ENCODE measurements around the gene WTAP.
A peak's percentile ranks its signal among the peaks of the same experiment; 100 is the strongest.

The WTAP gene

DNA sequence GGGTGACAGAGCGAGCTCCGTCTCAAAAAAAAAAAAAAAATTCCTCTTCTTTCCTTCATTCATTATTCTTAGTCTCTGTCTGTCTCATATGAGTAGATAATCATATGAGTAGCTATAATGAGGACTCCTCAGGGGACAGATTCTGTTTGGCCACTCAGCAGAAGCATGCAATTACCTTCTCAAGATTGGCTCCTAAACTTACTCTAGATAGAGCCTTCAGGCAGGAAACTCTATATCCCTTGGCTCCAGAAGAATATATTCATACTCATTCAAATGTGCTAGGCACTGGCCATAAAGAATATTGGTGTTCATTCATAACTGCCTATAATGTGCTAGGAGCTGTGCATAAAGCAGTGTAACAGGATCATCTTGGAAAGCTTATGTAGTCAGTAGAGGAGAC, 32.3 kb downstream of the WTAP start:
- Mint-ChIP-seq H3K27ac (peak overlapping the region; percentile 22), H3K4me1 (ENCODE audit: low read depth) (peaks cover 33% of the 10 kb centered on the region), H3K9me3 (no peaks in the 10 kb centered on the region), H3K36me3 (ENCODE audit: low read depth) (peaks cover 50% of the 10 kb centered on the region), H3K4me3 (peak overlapping the region; percentile 1), H3K27me3 (no peaks in the 10 kb centered on the region)

DNA sequence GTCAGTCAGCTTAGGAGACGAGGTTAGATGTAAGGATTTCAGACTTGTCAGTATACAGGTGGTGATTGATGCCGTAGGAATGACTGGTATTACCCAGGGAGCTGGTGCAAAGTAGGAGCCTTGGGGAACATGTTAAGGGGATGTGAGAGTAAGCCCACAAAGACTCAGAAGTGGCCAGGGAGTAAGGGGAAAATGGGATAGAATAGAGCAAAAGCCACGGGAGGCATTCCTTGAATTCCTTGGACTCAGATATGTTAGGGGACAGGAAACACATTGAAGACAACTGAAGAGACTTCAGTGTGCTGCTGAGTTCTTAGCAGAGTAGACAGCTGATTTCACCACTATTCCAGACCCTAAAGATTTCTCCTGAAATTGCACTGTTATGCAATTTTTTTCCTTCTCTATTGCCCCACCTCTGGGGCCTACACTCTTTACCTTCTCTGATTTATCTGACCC, 33.3 kb downstream of the WTAP start:
- Mint-ChIP-seq H3K36me3 (ENCODE audit: low read depth) (peaks cover 46% of the 10 kb centered on the region), H3K27ac (peak overlapping the region; percentile 91), H3K27me3 (no peaks in the 10 kb centered on the region), H3K4me1 (ENCODE audit: low read depth) (peaks cover 29% of the 10 kb centered on the region), H3K9me3 (no peaks in the 10 kb centered on the region), H3K4me3 (peak overlapping the region; percentile 92)

DNA sequence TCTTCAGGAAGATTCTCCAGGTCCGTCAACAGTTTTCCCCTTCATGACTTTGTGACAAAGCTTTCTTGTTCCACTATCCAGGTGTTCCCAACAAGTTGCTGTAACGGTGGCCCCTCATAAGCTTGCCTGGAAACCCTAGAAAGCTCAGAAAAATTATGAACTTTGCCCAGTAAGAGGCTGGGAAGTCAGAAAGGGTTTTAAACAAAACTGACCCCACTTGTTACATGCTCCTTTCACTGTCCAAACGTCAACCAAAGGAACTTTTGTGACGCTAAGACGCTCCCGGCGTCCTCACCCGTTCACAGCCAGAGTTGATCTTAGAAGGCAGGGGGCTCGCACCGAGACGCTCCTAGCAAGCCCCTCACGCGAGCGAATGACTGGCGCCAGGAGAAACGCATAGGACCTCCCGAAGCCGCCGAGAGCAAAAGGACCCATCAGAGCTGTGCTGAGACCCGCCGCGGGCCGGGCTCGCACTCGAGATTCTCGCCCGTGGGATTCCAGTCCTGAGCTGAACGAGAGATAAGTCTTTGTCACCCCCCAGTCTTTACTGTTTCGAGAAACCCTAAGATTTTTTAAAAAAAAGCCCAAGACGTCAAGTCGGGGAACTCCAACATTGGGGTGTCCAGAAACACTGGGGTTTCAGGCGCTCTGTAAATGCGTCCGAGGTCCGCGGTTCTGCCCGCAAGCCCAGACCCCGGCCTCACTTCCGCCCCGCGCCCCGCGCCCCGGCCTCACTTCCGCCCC, 34.0 kb downstream of the WTAP start:
- H3K36me3 Mint-ChIP-seq (ENCODE audit: low read depth), result peaks cover 42% of the 10 kb centered on the region
- H3K4me3 Mint-ChIP-seq, result peak overlapping the region; percentile 92
- peak overlapping the region; percentile 91 for H3K27ac Mint-ChIP-seq
- H3K4me1 Mint-ChIP-seq (ENCODE audit: low read depth), result peaks cover 29% of the 10 kb centered on the region
- no peaks in the 10 kb centered on the region for H3K27me3 Mint-ChIP-seq
- no peaks in the 10 kb centered on the region for H3K9me3 Mint-ChIP-seq

DNA sequence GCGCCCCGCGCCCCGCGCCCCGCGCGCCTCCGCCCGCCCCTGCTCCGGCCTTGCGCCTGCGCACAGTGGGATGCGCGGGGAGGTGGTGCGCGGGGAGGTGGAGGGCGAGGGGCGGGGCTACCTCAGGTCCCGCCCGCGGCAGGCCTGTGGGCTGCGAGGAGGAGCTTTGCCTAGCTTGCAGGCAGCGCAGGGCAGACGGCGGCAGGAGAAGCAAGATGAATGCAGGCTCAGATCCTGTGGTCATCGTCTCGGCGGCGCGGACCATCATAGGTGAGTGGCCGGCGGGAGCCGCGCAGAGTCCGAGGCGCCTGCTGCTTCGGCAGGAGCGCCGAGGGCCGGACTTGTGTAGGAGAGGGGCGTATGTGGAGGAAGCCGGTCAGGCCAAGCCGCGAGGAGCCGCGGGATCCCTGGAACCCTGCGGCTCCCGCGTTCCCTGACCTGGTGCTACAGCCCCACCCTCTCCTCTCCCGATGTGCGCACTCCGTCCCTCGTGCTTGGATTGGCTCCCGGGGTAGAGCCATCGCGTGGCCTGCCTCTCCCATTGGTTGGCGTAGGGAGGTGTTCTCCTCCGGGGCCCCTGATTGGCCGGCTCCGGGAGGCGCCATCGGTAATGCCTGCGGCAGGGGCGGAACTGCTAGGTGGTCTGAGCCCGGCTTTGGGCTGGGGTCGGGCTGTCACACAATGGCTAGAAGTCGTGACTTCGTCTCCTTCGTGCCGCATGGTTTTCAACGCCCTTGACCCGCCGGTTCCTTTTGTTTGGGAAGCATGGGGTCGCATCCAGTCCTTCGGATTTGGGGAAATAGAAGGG, 34.8 kb downstream of the WTAP start, which contains the start of gene ACAT2:
ACAT2 (plus strand) TSS at position 173 of the 808 bp plus-strand sequence; CDS start at position 216, 43 bp downstream.
- H3K4me3 Mint-ChIP-seq, result peak within 1 kb of the TSS; percentile 92
- no peaks in the 10 kb centered on the region for H3K27me3 Mint-ChIP-seq
- peaks cover 43% of the 10 kb centered on the region for H3K36me3 Mint-ChIP-seq (ENCODE audit: low read depth)
- peaks cover 37% of the 10 kb centered on the region for H3K4me1 Mint-ChIP-seq (ENCODE audit: low read depth)
- H3K27ac Mint-ChIP-seq, result peak within 1 kb of the TSS; percentile 91
- H3K9me3 Mint-ChIP-seq, result no peaks in the 10 kb centered on the region

DNA sequence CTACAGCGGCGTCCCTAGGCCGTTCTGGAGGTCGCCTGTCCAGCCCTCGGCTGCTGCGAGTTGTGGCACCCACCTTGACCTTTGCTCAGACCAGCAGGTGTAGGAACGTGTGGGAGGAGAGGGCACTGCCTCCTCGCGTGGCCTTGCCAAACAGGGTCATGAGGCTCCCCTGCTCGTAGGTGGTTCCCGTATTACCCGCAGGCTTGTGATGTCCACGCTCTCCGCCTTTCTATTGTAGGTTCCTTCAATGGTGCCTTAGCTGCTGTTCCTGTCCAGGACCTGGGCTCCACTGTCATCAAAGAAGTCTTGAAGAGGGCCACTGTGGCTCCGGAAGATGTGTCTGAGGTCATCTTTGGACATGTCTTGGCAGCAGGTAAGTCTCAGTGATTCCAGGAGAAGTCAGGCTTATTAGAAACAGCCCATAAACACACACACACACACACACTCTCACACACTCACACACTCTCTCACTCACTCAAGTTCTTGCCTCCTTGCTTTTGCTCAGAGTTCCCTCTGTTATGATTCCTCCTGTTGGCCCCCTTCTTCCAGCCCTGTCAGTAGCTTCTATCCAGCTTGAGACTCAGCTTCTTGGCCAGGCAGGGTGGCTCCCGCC, 35.5 kb downstream of the WTAP start:
- H3K36me3 Mint-ChIP-seq (ENCODE audit: low read depth), result peaks cover 42% of the 10 kb centered on the region
- H3K27ac Mint-ChIP-seq, result peak overlapping the region; percentile 74
- H3K4me1 Mint-ChIP-seq (ENCODE audit: low read depth), result peaks cover 37% of the 10 kb centered on the region
- no peaks in the 10 kb centered on the region for H3K27me3 Mint-ChIP-seq
- peak overlapping the region; percentile 92 for H3K4me3 Mint-ChIP-seq
- no peaks in the 10 kb centered on the region for H3K9me3 Mint-ChIP-seq

DNA sequence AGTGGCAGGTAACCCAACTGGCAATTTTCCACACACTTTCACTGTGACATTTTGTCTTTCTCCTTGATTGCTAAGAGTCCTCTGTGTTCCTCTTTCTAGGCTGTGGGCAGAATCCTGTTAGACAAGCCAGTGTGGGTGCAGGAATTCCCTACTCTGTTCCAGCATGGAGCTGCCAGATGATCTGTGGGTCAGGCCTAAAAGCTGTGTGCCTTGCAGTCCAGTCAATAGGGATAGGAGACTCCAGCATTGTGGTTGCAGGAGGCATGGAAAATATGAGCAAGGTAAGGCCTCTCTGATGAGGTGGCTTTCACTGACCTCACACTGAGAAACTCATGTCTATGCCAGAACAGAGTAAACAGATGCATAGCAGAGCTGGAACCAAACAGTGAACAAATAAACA, 39.6 kb downstream of the WTAP start:
- Mint-ChIP-seq H3K4me1 (ENCODE audit: low read depth) (peaks cover 18% of the 10 kb centered on the region), H3K27me3 (no peaks in the 10 kb centered on the region), H3K9me3 (no peaks in the 10 kb centered on the region), H3K4me3 (no peak overlapping the region), H3K27ac (peak overlapping the region; percentile 45), H3K36me3 (ENCODE audit: low read depth) (peaks cover 65% of the 10 kb centered on the region)

DNA sequence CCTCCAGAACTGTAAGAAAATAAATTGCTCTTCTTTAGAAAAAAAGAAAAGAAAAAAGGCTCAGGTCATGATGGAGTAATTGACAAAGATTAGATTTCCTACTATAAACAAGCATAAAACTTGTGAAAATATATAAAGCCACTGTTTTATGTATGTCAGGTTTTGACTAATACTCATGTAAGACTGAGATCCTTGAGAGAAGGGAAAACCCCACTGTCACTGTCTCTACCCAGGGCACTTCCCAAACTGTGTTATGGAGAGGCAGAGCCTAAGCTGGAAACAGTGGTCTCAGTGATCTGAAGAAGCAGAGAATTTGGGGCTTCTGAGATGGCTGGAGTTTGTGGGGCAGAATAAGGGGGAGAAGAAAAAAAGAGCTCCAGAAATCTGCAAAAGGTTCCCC, 42.2 kb downstream of the WTAP start:
- Mint-ChIP-seq H3K27ac (no peak overlapping the region), H3K4me3 (no peak overlapping the region), H3K27me3 (no peaks in the 10 kb centered on the region), H3K4me1 (ENCODE audit: low read depth) (peaks cover 11% of the 10 kb centered on the region), H3K9me3 (no peaks in the 10 kb centered on the region), H3K36me3 (ENCODE audit: low read depth) (peaks cover 71% of the 10 kb centered on the region)

DNA sequence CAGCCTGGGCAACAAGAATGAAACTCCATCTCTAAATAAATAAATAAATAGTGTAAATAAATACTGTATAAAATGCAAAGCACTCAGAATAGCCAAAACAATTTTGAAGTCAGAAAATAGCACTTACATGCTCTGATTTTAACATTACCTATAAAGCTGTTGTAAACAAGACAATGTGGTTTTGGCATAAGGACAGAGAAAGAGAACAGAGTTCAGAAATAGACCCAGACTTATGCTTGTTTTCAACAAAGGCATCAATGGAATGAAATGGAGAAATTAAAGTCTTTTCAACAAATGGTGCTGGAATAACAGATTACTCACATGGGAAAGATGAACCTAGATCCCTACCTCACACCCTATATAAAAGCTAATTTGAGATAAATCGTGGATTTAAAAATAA, 44.9 kb downstream of the WTAP start:
- Mint-ChIP-seq H3K27ac (no peak overlapping the region), H3K27me3 (no peaks in the 10 kb centered on the region), H3K36me3 (ENCODE audit: low read depth) (peaks cover 72% of the 10 kb centered on the region), H3K9me3 (no peaks in the 10 kb centered on the region), H3K4me3 (no peak overlapping the region), H3K4me1 (ENCODE audit: low read depth) (peaks cover 2% of the 10 kb centered on the region)

DNA sequence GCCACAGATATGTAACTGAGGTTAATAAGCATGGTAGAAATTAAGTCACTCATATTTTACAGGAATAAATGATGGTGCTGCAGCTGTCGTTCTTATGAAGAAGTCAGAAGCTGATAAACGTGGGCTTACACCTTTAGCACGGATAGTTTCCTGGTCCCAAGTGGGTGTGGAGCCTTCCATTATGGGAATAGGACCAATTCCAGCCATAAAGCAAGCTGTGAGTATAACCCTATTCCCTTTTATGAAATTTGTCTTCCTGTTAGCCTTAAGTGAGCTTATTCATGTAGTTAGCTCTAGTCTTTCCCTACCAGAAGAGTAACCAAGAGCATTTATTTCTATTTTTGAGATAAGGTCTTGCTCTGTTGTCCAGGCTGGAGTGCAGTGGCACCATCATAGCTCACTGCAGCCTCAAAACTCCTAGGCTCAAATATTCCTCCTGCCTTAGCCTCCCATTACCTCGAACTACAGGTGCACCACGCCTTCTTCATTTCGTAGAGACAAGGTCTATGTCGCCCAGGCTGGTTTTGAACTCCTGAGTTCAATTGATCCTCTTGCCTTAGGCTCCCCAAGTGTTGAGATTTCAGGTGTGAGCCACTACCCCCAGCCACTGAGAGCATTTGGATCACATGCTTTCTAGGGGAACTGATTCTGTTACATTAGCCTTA, 50.1 kb downstream of the WTAP start:
- H3K27ac Mint-ChIP-seq, result peak overlapping the region; percentile 53
- H3K9me3 Mint-ChIP-seq, result no peaks in the 10 kb centered on the region

DNA sequence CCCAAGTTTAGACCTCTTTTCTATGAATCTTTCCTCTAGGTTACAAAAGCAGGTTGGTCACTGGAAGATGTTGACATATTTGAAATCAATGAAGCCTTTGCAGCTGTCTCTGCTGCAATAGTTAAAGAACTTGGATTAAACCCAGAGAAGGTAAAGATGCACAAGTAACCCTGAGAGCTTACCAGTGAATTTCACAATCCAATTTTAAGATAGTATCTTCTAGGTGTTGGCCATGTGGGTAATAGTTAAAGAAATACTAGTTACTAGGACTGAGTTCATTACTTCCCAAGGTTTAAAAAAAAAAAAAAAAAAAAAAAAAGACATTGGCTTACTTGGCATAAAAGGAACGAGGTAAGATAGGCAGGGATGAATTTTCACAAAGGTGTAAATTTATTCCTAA, 50.8 kb downstream of the WTAP start:
- Mint-ChIP-seq H3K4me1 (ENCODE audit: low read depth) (peaks cover 14% of the 10 kb centered on the region), H3K4me3 (no peak overlapping the region), H3K9me3 (no peaks in the 10 kb centered on the region), H3K27me3 (no peaks in the 10 kb centered on the region), H3K36me3 (ENCODE audit: low read depth) (peaks cover 77% of the 10 kb centered on the region), H3K27ac (no peak overlapping the region)

More for the DNA sequence above, 50.1 kb downstream of the WTAP start:
- Mint-ChIP-seq H3K27me3 (no peaks in the 10 kb centered on the region), H3K4me1 (ENCODE audit: low read depth) (peaks cover 6% of the 10 kb centered on the region), H3K4me3 (no peak overlapping the region), H3K36me3 (ENCODE audit: low read depth) (peaks cover 71% of the 10 kb centered on the region)

DNA sequence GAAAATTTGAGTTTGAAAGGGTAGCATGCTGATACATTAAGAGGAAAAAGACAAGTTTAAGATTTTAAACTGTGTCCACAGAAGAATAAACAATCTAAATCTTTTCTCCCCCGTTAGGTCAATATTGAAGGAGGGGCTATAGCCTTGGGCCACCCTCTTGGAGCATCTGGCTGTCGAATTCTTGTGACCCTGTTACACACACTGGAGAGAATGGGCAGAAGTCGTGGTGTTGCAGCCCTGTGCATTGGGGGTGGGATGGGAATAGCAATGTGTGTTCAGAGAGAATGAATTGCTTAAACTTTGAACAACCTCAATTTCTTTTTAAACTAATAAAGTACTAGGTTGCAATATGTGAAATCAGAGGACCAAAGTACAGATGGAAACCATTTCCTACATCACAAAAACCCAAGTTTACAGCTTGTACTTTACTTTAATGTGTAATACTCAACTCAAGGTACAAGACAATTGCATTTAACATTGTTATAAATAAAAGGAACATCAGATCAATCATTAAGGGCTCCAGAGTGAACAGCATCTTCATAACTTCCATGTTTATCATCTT, 51.3 kb downstream of the WTAP start:
- Mint-ChIP-seq H3K27me3 (no peaks in the 10 kb centered on the region), H3K4me1 (ENCODE audit: low read depth) (peaks cover 19% of the 10 kb centered on the region), H3K36me3 (ENCODE audit: low read depth) (peaks cover 79% of the 10 kb centered on the region), H3K4me3 (no peak overlapping the region), H3K9me3 (no peaks in the 10 kb centered on the region), H3K27ac (no peak overlapping the region)

DNA sequence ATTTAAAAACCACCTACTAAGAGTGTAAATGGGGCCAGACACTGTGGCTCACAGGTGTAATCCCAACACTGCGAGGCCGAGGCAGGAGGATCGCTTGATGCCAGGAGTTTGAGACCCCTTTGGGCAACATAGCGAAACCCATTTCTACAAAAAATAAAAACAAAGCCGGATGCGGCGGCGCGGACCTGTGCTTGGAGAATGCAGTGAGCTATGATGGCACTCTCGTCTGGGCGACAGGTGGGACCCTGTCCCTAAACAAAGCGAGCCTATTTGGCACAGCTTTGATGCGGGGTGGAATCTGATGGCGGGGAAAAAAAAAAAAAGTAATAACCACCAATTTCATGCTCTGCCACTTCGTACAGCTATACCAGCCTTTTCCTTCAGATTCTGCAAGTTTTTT, 61.0 kb downstream of the WTAP start:
- Mint-ChIP-seq H3K27ac (peak overlapping the region; percentile 91), H3K4me3 (peak overlapping the region; percentile 96), H3K4me1 (ENCODE audit: low read depth) (peaks cover 74% of the 10 kb centered on the region), H3K27me3 (no peaks in the 10 kb centered on the region), H3K36me3 (ENCODE audit: low read depth) (peaks cover 77% of the 10 kb centered on the region), H3K9me3 (no peaks in the 10 kb centered on the region)

DNA sequence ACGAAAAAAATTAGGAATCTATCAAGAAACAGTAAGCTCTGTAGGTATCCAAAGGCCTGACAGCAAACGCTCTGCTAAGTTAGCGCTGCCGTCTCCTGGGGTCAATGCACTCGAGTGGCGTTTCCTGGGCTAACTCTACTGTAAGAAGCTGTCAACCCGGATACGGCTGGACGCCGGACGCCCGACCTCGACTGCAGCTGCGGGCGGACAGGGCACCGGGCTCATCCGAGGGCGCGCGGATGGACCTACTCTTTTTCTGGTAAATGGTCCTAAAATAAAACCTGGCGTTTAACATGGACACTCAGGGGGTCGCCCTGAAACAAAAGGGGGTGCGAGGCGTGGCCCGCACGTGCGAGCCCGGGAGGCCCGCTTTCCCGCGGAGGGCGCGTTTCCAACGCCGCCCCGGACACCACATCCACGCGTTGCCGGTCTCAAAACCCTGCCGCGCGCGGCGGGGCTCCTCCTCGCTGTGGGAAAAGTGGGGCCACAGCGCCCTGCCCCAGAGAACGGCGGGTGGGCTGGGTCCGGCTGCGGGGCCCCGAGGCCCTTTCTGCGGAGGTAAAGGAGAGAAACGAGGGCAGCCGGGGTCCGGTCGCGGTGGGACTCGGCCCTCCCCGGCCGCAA, 61.6 kb downstream of the WTAP start:
- Mint-ChIP-seq H3K4me3 (peak overlapping the region; percentile 96), H3K27ac (peak overlapping the region; percentile 91), H3K36me3 (ENCODE audit: low read depth) (peaks cover 77% of the 10 kb centered on the region), H3K4me1 (ENCODE audit: low read depth) (peaks cover 74% of the 10 kb centered on the region), H3K9me3 (no peaks in the 10 kb centered on the region), H3K27me3 (no peaks in the 10 kb centered on the region)

Data from stimulated activated naive CD8-positive, alpha-beta T cell treated with anti-CD3 and anti-CD28 coated beads, Interleukin-15, Interleukin-2, amounts not matched to agents 100 ng/mL and 50 ng/mL, for 24 hours (primary cell).